Chondrocyte (in vitro differentiated cells): ENCODE data around the gene SMARCAL1. TPM values are rescaled to one million over a fixed set of nuclear protein-coding genes. Genes with fewer than 3 reads are reported as not detected.
A peak's percentile ranks its signal among the peaks of the same experiment; 100 is the strongest.

Source experiments
- DNase-seq: peaks from one replicate; pipeline ENCODE4 v3.0.0; 2021; ENCODE audit warnings: mixed read lengths, low spot score
- H3K27ac Mint-ChIP-seq: one replicate; pipeline ENCODE4 v1.8.0; 2021; ENCODE audit warnings: mild to moderate bottlenecking, moderate library complexity, mixed read lengths; ENCODE audit not compliant: unreplicated experiment
- H3K27me3 Mint-ChIP-seq: 2 replicates; pipeline ENCODE4 v1.8.0; 2021; ENCODE audit warnings: low read depth, mixed read lengths
- H3K36me3 Mint-ChIP-seq: 2 replicates; pipeline ENCODE4 v1.8.0; 2021; ENCODE audit warnings: low read depth, mixed read lengths
- H3K4me1 Mint-ChIP-seq: 2 replicates; pipeline ENCODE4 v1.8.0; 2021; ENCODE audit warnings: low read depth, mild to moderate bottlenecking, mixed read lengths
- H3K4me3 Mint-ChIP-seq: one replicate; pipeline ENCODE4 v1.8.0; 2021; ENCODE audit warnings: mild to moderate bottlenecking, moderate library complexity, mixed read lengths; ENCODE audit not compliant: unreplicated experiment
- H3K9me3 Mint-ChIP-seq: 2 replicates; pipeline ENCODE4 v1.8.0; 2021; ENCODE audit warnings: low read depth, mixed read lengths
- total RNA-seq: library from RNA; stranded (reverse); gene quantifications from 3 replicates; pipeline ENCODE4 v1.2.1, GENCODE V29; 2021
- TF ChIP-seq, protein P1 (sequence below): fragments of 200-600 bp; sonication (generic); IDR thresholded peaks from 2 replicates; pipeline ENCODE4 v1.5.0; 2021; ENCODE audit warnings: antibody characterized with exemption, mild to moderate bottlenecking, moderate library complexity

Gene SMARCAL1
- total RNA-seq, 1 donor from 2014 or later, result 26.3 TPM

DNA sequence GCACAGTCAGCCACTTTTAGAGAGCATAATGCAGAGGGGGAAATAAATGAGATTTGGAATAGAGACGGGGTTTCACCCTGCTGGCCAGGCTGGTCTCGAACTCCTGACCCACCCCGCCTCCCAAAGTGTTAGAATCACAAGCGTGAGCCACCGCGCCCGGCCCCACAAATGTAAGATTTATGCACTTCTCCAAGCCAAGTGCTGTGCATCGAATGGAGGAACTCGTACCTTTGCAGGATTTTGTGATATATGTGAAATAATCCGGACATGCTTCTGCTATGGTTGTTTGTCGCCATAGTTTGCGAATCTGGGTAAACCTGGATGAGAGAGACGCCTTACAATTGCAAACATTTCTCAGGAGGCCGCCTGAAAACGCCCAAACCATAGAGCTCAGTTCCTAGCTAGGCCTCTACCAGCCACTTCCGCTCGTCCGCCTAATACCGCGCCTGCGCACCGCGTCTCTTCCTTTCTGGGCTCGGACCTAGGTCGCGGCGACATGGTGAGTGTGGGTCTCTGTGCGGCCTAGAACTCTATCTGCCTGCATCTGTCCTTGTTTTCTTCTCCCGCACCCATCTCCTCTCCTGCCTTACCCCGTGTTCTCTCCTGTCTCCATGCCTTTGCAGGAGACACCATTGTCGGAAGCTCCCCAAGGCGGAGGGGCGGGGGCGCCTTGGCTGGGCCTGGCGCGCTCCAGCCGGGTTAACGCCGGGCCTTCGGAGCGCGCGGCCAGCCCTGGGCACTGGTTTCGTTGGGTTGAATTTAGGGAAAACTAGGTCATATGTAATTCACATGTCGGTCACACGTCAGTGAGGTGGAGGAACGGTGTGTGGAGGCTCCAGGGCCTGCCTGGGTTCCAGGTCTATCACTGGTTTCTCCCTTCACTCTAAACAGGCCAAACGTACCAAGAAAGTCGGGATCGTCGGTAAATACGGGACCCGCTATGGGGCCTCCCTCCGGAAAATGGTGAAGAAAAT, 86.4 kb downstream of the SMARCAL1 start, which contains the start of gene RPL37A:
RPL37A (plus strand) TSS at position 466 of the 974 bp plus-strand sequence; CDS start at position 497, 31 bp downstream.
- H3K9me3 Mint-ChIP-seq, result no peaks in the 10 kb centered on the region
- H3K27me3 Mint-ChIP-seq, result no peaks in the 10 kb centered on the region
- TF ChIP-seq, protein P1, sequence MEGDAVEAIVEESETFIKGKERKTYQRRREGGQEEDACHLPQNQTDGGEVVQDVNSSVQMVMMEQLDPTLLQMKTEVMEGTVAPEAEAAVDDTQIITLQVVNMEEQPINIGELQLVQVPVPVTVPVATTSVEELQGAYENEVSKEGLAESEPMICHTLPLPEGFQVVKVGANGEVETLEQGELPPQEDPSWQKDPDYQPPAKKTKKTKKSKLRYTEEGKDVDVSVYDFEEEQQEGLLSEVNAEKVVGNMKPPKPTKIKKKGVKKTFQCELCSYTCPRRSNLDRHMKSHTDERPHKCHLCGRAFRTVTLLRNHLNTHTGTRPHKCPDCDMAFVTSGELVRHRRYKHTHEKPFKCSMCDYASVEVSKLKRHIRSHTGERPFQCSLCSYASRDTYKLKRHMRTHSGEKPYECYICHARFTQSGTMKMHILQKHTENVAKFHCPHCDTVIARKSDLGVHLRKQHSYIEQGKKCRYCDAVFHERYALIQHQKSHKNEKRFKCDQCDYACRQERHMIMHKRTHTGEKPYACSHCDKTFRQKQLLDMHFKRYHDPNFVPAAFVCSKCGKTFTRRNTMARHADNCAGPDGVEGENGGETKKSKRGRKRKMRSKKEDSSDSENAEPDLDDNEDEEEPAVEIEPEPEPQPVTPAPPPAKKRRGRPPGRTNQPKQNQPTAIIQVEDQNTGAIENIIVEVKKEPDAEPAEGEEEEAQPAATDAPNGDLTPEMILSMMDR, result no peak
- peak within 1 kb of the TSS; percentile 86 for H3K4me3 Mint-ChIP-seq
- H3K27ac Mint-ChIP-seq, result peak within 1 kb of the TSS; percentile 85
- peaks cover 74% of the 10 kb centered on the region for H3K4me1 Mint-ChIP-seq
- peaks cover 36% of the 10 kb centered on the region for H3K36me3 Mint-ChIP-seq
- peak; percentile 97 for DNase-seq

DNA sequence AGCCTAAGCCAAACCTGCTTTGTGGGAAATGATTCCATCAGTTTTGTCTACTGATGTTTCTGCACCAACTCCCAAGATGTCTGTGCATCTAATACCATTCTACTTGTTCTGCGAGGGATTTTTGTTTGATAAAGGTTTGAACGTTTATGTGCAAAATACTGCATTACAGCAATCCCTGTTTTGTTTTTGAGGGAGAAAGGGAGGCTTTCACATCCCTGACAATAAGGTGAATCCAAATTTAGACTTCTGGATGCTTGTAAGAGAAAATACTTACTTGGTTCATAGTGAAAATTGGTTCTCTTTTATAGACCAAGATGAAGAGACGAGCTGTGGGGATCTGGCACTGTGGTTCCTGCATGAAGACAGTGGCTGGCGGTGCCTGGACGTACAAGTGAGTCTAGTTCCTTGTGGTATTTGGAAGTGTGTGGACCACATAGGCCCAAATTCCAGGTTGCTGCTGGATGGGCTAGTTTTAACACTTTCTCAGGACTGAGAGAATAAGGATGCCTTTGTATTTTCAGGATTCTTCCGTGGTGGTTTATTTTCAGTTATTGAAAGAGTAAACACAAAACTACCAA, 87.4 kb downstream of the SMARCAL1 start:
- DNase-seq, result no peak
- TF ChIP-seq, protein P1, result no peak
- Mint-ChIP-seq H3K27ac (peak overlapping the region; percentile 85), H3K9me3 (no peaks in the 10 kb centered on the region), H3K4me1 (peaks cover 78% of the 10 kb centered on the region), H3K36me3 (peaks cover 42% of the 10 kb centered on the region), H3K27me3 (no peaks in the 10 kb centered on the region), H3K4me3 (peak overlapping the region; percentile 86)

DNA sequence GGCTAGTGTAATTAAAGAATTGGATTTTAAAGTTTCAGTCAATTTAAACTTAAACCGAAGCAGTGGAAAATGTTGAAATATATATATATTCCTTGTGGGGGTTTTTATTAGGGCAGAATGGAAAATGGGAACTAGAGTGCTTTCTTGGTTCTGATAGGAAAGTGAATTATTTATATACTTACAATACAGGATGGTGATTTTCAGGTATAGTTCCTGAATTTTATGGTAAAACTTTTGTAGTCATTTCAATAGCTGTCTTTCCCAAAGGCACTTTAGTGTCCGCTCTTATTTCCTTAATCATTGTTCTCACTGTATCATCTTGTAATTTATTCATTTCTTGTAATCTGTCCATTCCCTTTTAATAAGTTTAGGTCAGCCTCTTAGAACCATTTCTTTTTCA, 88.3 kb downstream of the SMARCAL1 start:
- H3K27ac Mint-ChIP-seq, result no peak overlapping the region
- H3K9me3 Mint-ChIP-seq, result no peaks in the 10 kb centered on the region
- TF ChIP-seq, protein P1, result no peak
- peaks cover 46% of the 10 kb centered on the region for H3K36me3 Mint-ChIP-seq
- peak overlapping the region; percentile 86 for H3K4me3 Mint-ChIP-seq
- H3K4me1 Mint-ChIP-seq, result peaks cover 73% of the 10 kb centered on the region
- H3K27me3 Mint-ChIP-seq, result no peaks in the 10 kb centered on the region
- no peak for DNase-seq

DNA sequence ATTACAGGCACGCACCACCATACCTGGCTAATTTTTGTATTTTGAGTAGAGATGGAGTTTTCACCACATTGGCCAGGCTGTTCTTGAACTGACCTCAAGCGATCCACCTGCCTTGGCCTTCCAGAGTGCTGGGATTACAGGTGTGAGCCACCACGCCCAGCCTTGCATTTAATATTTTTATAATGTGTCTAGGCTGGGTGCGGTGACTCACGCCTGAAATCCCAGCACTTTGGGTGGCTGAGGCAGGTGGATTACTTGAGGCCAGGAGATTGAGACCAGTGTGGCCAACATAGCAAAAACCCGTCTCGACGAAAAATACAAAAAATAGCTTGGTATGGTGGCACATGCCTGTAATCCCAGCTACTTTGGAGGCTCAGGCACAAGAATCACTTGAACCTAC, 89.6 kb downstream of the SMARCAL1 start:
- Mint-ChIP-seq H3K9me3 (no peaks in the 10 kb centered on the region), H3K36me3 (peaks cover 46% of the 10 kb centered on the region), H3K4me1 (peaks cover 74% of the 10 kb centered on the region), H3K27ac (peak overlapping the region; percentile 27), H3K4me3 (no peak overlapping the region), H3K27me3 (no peaks in the 10 kb centered on the region)
- TF ChIP-seq, protein P1, result no peak
- no peak for DNase-seq

DNA sequence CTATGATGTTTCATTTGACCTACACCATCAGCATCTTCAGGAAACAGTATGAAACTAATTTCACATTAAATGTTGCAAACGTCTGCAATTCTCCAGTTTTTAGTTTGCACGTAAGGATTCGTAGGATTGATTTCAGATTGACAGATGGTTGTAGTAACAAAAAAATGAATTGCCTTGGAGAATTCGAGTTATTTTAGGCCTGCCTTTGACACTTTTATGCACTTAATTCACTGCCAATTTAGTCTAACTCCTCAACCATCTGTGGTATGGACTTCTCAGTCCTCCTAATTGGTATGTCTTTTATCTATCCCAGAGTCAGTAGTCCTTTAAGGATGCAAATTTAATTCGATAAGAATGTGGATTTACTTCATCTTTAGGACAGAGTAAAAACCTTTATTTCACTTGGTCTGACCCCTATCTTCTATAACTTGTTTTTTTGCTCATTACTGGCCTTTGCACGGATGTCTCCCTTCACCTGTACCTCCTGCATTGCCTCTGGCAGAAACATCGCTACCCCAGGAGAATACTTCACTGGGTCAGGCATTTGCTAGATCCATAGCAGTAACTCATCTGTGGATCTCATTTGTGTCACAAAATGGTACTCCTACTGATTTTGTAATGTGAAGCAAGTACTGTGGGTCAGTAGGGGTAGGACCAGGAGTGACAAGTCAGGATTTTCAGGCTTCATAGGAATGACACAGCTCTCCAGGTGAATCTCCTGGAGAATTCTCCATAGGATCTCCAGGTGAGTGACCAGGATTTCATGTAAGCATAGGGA, 90.3 kb downstream of the SMARCAL1 start:
- H3K27ac Mint-ChIP-seq, result peak overlapping the region; percentile 51
- peaks cover 46% of the 10 kb centered on the region for H3K36me3 Mint-ChIP-seq
- H3K9me3 Mint-ChIP-seq, result no peaks in the 10 kb centered on the region
- H3K4me1 Mint-ChIP-seq, result peaks cover 75% of the 10 kb centered on the region
- no peak overlapping the region for H3K4me3 Mint-ChIP-seq
- H3K27me3 Mint-ChIP-seq, result no peaks in the 10 kb centered on the region
- TF ChIP-seq, protein P1, result no peak
- DNase-seq, result no peak
